NCI-H226 (cell line): ENCODE data around the gene MGAT5.

Experiments used
- DNase-seq: peaks from one replicate; pipeline ENCODE4 v3.0.0-alpha.2; 2015

MGAT5 gene

DNA sequence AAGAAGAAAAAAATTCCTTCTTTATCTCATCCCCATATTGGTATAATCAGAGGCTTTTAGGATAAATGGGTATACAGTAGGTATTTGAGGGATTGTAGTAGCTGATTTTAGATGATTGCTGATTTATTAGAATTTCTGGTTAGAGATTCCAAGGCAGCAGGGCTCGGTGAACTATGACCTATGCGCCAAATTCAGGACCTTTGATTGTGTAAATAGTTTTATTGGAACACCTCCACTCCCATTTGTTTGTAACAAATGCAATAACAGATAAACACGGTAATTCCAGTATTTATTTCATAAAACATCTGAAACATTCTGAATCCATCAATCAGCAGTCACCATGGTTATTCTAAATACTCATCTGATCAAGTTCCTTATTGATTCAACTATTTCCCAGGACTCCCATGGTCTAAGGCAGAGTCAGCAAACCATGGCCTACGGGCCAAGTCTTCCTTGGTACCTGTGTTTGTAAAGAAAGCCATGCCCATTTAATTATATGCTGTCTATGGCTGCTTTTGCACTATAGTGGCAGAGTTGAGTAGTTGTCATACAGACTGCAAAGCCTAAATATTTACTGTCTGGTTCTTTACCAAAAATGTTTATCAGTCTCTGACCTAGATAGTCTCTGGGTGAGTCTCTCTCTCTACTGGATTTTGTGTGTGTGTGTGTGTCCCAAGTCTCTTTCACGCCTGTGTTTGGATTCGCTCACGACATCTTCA lies 4.3 kb downstream of the MGAT5 start:
- no peak for DNase-seq

DNA sequence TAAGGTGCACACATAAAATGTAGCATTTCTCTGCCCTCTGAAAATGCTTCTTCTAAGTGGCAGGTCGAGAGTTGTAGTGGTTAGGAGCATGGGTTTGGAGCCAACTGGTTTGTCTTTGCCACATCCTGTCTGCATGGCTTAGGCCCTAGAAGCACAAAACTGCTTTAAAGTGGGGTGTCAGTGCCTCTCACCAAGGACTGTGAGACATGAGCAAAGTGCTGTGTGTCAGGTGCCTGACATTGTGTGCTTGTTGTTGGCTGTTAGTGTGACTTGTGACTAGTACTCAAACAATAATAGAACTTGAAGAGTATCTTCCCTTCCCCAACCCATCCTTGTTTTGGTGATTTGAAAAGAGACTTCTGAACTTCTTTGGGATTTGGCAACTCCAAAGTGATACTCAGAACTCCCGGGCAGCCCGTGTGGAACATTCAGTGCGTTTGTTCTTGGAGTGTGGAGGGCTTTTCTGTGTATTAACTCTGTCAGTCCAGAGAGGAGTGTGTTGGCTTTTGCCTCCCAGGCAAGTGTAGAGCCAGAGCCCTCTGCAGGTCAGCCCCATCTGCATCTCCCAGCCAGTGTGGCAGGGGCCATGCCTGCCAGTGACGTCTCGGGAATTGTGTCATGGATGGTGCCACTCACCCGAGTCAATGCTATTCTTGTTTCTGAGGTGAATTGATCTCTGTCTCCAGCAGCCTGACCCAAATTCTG lies 5.0 kb downstream of the MGAT5 start:
- no peak for DNase-seq

DNA sequence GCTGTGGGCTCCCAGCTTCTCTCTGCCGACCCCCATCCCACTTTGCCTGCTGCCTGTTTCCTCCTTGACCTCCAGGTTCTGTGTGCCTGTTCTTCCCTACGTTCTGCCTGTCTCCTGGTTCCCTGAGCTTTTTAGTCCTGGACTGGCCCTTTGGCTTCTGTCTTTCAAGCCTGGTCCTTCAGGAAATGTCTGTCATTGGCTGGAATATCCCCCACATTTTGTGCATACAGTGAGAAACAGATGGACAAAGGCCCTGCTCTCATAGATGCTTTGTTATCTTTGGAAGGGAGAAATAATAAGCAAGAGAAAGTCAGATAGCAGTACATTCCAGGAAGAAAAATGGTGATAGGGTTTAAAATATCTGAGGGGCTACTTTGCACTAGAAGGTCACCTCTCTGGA lies 5.7 kb downstream of the MGAT5 start:
- DNase-seq, result no peak

DNA sequence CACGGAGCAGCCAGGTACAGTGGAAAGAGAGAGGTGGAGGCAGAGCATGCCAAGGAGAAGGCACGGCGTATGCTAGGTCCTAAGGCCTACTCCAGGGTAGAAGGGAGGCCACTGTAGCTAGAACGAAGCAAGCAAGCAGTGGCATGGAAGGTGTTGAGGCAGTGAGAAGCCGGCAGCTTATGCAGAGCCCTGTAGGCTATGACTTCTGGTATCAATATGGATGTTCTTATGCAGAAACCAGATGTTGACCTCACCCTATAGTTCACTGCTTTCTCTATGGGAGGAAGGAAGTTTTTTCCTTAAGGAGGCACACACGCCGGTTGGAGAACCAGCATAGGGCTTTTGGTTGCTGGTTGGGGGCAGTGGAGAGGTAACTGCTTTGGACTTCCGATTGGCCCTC lies 6.1 kb downstream of the MGAT5 start:
- no peak for DNase-seq

DNA sequence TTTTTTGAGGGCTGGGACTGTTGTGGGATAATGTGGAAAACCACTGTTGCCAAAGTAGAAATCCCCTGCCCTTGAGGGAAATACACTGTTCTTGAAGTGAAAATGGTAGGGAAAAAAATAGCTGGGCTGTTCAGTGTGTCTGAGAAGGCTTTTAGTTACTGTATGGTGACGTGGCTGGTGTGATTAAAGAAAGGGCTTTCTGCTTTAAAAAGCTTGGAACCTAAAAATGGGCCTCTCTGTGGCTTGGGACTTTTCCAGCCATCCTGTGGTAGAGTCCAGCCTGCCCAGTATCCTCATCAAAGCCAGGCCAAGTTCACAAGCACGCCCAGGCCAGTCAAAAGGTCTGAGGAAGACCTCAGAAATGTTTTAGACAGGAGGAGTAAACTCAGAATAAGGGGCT lies 6.8 kb downstream of the MGAT5 start:
- DNase-seq, result no peak

DNA sequence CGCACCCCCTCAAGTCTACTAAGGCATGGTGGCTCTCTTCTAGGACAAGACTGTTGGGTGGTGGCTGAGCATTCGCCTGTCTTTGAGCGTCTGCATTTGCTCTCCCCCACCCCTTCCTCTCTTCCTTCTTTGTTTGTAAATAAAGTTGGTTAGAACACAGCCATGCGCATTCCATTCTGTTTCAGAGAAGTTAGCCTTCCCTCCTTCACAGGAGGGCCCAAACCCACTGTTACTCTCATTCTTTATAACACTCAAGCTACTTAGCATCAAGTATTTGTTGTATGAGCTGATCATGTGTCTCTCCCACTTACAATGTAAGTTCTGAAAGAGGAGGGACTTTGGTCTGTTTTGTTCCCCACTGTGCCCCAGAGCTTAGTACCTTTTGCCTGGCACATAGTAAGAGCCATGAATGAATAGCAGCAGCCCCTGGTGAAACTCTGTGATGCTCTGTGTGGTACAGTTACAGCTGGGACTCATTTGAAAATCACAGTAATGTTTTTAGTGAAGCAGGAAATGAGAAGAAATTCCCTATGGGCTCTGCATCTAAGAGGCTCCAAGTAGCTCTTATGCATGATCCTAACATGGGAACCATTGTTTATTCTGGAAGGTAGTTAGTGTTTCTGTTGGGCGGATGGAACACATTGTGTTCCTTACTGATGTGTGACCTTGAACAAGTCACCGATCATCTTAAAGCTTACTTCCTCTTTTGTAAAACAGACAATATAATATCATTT lies 7.7 kb downstream of the MGAT5 start:
- no peak for DNase-seq

DNA sequence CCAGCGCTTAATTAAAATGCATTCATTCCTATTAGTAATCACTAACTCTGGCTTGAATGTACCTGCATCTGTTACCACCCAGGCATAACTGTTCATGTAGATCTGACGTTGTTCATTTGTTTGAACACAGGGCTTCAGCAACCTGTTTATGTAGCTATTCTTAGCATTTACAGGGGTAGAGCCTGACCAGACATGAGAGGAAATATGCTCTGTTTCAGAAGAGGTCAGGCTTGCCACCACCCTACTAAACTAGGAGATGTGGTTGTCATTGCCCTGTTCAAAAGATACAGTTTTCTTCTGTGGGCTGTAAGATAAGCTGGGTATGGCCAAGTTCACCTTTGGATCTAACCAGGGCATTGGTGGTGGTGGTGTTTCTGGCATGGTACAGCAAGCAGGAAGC lies 8.8 kb downstream of the MGAT5 start:
- no peak for DNase-seq

DNA sequence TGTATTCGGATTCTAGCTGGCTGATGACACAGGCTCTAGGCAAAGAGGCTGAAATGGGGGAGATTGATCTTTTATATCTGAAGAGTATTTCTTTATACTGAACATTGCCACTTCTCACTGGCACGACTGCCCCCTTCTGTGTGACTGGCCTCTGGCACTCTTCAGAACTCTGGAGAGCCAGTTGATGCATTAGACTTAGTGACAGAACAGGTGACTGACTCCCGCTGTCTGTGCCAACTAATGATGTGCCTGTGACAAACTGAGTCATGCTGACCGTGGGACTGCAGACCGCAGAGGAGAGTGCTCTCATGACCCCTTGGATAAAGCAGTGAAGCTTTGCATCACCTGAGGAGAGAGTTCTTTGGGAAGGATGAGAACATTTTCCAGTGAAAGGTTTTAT lies 14.4 kb downstream of the MGAT5 start:
- no peak for DNase-seq

DNA sequence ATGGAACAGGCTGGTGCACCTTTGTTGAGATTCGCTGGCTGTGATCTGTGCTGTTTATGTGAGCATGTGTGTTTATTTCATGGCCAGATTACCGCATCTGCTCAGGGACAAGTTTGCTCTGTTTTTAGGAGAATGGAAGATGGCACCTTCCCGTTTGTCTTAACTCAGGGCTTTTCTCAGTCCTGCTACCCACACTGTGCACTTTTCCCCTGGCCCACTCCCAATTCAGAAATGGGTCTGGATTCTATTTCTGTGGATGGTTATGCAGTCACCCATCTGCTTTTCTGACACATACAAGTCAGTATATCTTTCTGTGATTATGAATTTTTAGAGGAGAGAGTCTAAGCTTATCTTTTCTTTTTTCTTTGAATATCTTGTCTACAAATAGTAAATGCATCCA lies 15.4 kb downstream of the MGAT5 start:
- DNase-seq, result no peak

DNA sequence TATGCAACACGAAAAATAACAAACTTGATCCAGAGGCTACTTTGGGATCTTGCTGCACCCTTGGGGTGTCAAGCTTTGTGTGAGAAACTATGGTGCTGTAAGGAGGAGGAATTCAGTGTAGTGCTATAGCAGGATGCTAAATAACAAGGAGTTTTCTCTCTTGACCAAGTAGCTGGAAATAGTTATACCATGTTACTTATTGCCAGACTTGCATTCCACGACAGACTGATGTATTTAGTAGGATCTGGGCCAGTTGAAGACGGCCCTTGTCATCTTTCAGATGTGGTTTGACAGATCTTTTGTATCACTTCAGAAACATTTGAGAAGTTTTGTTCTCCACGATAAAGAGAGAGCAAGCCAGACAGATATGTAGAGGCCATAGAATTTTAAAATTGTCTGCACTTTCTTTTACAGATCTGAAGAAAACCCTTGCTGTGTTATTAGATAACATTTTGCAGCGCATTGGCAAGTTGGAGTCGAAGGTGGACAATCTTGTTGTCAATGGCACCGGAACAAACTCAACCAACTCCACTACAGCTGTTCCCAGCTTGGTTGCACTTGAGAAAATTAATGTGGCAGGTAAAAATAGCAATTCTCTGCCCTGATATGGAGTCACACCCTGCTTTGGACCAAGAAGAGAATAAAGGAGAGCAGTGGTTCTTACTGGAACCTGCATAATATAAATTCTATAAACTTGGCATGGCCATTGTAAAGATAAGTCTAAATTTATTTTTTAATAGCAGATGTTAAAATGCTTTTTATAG lies 16.3 kb downstream of the MGAT5 start:
- DNase-seq, result no peak

DNA sequence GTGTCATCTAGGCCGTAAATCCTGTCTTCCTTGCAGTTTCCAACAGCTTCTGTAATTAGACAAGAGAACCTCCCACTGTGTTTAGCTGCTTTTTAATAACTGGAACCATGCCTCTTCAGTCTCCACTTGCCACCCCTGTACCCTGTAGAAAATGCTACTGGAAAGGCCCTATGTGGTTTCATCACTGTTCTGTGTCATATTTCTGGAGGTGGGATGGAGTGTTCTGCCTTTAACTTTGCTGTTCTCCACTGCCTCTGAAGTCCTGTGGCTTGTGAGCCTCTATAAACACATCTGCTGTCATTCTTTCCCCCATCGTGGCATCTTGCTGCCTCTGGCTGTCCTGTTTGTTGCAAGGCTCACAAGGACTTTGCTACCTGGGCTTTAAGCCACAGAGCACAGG lies 17.9 kb downstream of the MGAT5 start:
- DNase-seq, result no peak

DNA sequence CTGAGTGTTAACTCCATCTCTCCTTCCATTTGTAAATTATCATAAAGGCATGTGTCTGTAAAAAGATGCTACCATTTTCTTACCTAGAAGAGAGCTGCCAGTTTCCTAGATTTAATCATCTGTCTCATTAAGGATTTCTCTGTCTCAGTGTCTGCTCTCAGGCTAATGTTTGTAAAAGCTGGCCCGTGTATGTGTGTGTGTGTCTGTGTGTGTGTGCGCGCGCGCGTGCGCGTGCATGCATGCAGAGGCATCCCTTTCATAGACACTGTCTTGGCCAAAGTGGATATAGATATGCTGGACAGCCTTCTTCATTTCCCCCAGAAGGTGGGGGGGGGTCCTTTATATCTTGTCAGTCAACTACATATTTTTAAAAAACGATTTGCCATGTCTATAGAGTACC lies 18.9 kb downstream of the MGAT5 start:
- no peak for DNase-seq

DNA sequence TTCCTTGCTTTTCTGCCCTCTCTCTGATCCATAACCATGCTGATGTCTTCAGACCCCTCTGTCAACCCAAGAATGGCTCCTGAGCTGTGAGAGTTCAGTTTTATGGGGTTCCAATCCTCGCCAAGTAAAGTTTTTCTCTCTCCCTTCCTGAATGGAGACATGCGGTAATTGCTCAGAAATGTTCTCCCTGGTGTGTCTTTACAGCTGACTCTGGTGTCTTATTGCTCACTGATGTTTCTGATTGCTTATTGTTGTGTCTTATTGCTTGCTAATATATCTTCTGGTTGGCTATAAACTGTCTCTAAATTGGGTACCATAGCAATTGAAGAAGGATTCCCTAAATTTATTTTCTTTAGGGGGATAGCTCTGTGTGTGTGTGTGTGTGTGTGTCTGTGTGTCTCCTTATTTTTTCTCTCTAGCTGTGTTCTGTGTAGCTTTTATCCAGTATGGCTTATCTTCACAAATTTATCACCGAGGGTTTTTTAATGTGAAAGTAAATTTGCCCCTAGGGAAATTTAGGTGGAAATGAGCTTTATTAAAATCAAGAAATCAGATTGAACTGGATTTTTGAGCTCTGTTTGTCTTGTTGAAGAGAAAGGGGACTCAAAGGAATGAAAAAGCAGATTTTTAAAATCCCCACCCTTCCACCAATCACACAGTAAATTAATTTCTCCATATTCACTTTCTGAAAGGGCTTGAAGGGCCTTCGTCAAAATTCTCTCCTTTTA lies 19.5 kb downstream of the MGAT5 start:
- DNase-seq, result no peak

DNA sequence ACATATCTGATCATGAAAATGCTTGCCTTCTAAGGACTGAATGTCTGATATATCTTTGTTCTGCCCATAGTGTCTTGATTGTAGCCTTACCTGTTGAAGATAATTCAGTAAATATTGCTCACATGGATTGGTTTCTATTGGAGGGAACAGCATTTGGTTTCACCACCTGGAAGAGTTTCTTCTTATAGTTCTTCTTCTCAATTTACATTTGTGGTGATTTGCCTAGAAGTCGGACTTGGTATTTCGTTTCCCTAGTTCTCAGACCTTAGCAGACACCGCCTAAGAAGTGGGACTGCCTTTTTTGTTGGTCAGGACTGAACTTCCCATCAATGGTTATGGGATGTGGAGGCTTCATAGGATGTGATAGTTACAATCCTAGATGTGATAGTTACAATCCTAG lies 20.2 kb downstream of the MGAT5 start:
- no peak for DNase-seq

DNA sequence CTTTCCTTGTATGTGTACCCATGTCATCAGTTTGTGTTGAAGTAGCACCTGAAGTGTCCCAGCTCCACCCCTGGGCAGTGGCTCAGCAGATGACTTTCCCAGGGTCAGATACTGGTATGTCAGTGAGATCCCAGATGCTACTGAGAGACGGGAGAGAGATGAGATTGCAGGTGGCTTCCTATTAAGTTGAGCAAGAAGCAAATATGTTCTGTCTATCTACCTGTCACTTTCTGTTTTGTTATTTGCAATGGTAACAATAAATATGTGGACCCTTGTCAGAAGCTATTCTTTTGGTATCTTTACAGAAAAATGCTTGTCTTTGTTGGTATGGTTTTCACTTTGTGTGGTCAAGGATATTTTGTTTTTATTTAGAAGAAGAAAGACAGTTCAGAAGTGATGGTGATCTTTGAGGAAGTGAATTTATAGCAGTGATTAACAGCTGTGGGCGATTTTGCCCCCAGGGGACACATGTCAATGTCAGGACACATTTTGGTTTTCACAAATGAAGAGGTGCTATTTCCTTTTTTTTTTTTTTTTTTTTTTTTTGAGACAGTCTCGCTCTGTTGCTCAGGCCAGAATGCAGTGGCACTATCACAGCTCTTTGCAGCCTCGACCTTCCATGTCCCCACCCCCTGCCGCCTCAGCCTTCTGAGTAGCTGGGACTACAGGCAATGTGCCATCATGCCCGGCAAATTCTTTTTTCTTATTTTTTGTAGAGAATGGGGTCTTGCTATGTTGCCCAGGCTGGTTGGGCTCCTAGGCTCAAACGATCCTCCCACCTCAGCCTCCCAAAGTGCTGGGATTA lies 21.4 kb downstream of the MGAT5 start:
- no peak for DNase-seq

DNA sequence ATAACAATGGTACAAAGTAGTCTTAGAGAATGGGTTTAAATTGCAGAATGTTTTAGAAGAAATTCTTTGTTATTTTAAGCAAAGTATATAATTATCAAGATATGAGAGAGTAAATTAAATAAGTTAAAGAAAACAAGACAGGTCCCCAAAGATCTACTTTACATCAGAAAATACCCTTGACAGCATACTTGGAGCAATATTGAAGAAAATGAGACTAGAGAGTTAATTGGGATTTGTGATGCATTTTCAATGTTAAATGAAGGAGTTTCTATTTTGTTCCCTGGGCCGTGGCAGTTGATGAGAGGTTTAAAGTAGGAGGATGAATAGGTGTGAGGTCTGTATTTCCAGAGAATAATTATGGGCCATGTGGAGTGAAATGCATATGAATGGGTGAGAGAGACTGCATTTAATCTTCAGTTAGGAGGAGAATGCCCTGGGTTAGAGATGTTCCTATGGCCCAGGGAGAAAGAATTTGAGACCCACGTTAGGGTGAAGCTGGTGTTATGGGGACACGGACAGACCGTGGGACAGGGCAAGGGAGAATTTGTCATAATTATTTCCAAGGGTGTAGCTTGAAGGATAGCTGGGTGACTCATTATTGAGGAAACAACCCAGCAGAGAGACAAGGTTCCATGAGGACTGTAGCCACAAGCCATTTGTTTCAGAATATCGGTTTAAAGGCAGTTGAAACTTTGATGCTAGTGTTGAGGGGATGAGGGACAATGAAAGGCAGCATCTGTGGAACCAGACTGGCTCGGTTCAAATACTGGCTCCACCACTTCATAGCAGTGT lies 22.7 kb downstream of the MGAT5 start:
- no peak for DNase-seq

DNA sequence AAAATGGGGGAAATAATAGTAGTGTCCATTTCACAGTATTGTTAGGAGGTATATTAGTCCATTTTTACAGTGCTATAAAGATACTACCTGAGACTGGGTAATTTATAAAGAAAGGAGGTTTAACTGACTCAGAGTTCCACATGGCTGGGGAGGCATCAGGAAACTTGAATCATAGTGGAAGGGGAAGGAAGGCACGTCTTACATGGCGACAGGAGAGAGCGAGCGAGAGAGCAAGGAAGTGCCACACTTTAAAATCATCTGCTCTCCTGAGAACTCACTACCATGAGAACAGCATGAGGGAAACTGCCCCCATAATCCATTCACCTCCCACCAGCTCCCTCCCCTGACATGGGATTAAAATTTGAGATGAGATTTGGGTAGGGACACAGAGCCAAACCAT lies 23.4 kb downstream of the MGAT5 start:
- no peak for DNase-seq

DNA sequence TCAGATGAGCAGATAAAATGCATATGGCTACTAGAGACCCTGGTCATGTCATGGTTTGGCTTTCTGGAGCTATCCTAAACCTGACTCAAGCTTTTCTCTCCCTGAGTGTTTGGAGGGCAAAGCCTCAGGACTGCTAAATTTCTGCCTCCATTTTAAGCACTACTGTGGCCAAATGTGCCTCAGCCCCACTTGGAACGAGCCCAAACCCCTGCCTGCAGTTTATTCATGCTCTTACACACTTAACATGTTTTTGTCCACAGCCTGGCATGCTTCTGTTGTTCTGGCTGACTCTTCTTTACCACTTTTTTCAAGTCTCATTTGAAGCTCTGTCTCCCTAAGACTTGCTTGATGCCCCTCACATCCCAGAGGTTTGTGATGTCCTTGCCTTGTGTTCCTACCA lies 24.7 kb downstream of the MGAT5 start:
- no peak for DNase-seq

DNA sequence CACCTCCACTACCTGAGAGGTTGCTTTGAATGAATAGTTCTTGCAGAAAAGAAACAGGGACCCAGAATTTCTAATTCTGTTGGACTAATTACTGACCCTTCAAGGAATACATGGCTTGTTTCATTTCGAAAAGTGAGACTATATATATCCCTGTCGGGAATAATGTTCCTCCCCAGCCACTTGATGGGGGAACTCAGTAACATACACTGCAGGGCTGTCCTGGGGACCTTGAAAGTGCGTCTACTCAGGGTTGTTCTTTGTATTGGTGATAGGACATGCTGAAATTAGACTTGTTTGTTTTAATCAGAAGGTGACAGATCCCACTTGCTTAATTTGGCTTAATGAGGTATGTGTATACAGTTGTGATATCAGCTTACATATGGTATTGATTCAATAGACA lies 25.5 kb downstream of the MGAT5 start:
- DNase-seq, result no peak

DNA sequence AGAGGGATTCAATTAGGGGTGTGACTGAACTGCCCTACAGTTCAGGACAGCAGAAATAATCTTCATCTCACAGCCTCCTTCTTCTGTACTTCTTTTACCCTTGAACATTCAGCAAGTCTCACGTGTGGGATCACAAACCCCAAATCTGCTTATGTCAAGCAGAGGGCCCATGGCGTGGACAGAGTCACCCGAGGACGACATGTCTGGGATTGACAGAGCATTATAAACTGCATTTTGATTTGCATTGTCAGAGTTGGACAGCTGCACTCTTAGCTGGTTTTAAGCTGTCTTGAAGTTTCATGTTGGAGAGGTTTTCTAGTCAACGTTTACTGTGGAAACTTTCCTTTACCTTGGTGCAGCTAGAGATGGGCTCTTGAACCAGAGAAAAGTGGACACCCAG lies 26.4 kb downstream of the MGAT5 start:
- DNase-seq, result no peak

DNA sequence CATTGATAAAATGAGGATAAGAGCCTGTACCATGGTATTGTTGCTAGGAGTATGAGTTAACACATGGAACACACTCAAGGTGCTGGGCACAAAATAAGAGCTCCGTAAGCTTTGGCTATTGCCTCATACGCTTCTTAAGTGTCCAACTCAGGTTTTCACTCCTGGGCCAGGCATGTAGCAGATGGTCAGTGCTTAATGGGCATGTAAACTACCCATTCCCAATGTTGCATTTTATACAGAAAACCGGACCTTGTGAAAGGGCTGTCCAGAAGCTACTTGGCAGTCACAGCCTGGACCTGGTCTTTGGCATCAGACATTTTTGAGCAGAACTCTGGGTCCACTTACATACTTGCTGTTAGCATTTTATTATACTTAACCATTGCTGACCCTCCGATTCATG lies 26.9 kb downstream of the MGAT5 start:
- DNase-seq, result no peak
